T47D (cell line): ENCODE measurements around the gene KCNG2.
A peak's percentile ranks its signal among the peaks of the same experiment; 100 is the strongest.

Experiments
- DNase-seq, 2 experiments: peaks; one replicate each; pipeline versions ENCODE4 v3.0.0 to v3.0.0-alpha.2; 2011 to 2012; ENCODE audit warnings: low read depth in 1 of 2, low spot score in 1 of 2
- JUND ChIP-seq: IDR thresholded peaks from 2 replicates; pipeline ENCODE4 v1.6.1; 2012; ENCODE audit warnings: low read depth
- in situ Hi-C: cut with HindIII; loops from 2 replicates; pipeline ENCODE4 v1.10.0; 2016; ENCODE audit warnings: low sequenced_read_pairs, low pct_unique_long_range_greater_than_20kb

KCNG2 gene

GRCh38 chr18:79782566-79783308 is 15.0 kb upstream of the KCNG2 start:
- TF ChIP-seq JUND = no peak
- DNase-seq = no peak
- in situ Hi-C loops = no loop called here

- DNase-seq = peak in 1 of 2 experiments; percentile 38
- in situ Hi-C loops = no loop called here
- no peak for TF ChIP-seq JUND
Measured at GRCh38 chr18:79784071-79784913, 13.4 kb upstream of the KCNG2 start.

- no peak for TF ChIP-seq JUND
- peak in 1 of 2 experiments; percentile 30 for DNase-seq
- in situ Hi-C loops = no loop called here
Measured at GRCh38 chr18:79784965-79785770, 12.6 kb upstream of the KCNG2 start.

GRCh38 chr18:79785831-79786230 is 11.9 kb upstream of the KCNG2 start:
- in situ Hi-C loops = no loop called here
- DNase-seq = no peak

GRCh38 chr18:79786304-79786703 is 11.4 kb upstream of the KCNG2 start:
- in situ Hi-C loops = no loop called here
- no peak for DNase-seq
- no peak for TF ChIP-seq JUND

More at GRCh38 chr18:79785831-79786230, 11.9 kb upstream of the KCNG2 start:
- no peak for TF ChIP-seq JUND

GRCh38 chr18:79786786-79787526 is 10.8 kb upstream of the KCNG2 start:
- no peak for DNase-seq
- TF ChIP-seq JUND = no peak
- in situ Hi-C loops = no loop called here

- DNase-seq = no peak
- TF ChIP-seq JUND = no peak
- in situ Hi-C loops = no loop called here
Measured at GRCh38 chr18:79787527-79787864, 10.2 kb upstream of the KCNG2 start.

GRCh38 chr18:79787865-79788733 is 9.6 kb upstream of the KCNG2 start:
- in situ Hi-C loops = no loop called here
- no peak for TF ChIP-seq JUND
- no peak for DNase-seq

- in situ Hi-C loops = no loop called here
- TF ChIP-seq JUND = no peak
- no peak for DNase-seq
Measured at GRCh38 chr18:79788734-79789085, 9.0 kb upstream of the KCNG2 start.

GRCh38 chr18:79789091-79789891 is 8.4 kb upstream of the KCNG2 start:
- no peak for DNase-seq
- in situ Hi-C loops = no loop called here
- TF ChIP-seq JUND = no peak
